ENCODE results near the gene CP.
"Not testable (repeated sequence)": the region's sequence is repeated elsewhere in the genome, so short reads cannot be mapped to it uniquely, and the experiment has no call there.

The CP gene

GRCh38 chr3:149243540-149243939 lies 21.9 kb upstream of the CP start:
- in situ Hi-C loops (cut with MboI; ENCODE audit: low sequenced_read_pairs), result no loop called here
- Histone ChIP-seq H3K27me3 (ENCODE audit: low read depth) (no peaks in the 10 kb centered on the region), H3K9me3 (no peaks in the 10 kb centered on the region), H3K4me1 (peaks cover 33% of the 10 kb centered on the region), H3K36me3 (replicated peaks) (no peaks in the 10 kb centered on the region), H3K4me3 (no peak overlapping the region)
- no peak for DNase-seq (ENCODE audit: low spot score in 2 of 2)

- Histone ChIP-seq H3K36me3 (replicated peaks) (no peaks in the 10 kb centered on the region), H3K9me3 (no peaks in the 10 kb centered on the region), H3K4me3 (no peak overlapping the region), H3K4me1 (peaks cover 10% of the 10 kb centered on the region), H3K27me3 (ENCODE audit: low read depth) (no peaks in the 10 kb centered on the region)
- in situ Hi-C loops (cut with MboI; ENCODE audit: low sequenced_read_pairs), result no loop called here
- peak; percentile 45 to 69 for DNase-seq (ENCODE audit: low spot score in 2 of 2)
These were observed 17.8 kb upstream of the CP start for GRCh38 chr3:149239357-149239936.

GRCh38 chr3:149238268-149238667 lies 16.6 kb upstream of the CP start:
- DNase-seq (ENCODE audit: low spot score in 2 of 2); H3K4me1 ChIP-seq: not testable (repeated sequence)

GRCh38 chr3:149235599-149236424 lies 14.2 kb upstream of the CP start:
- Histone ChIP-seq H3K4me3 (no peak overlapping the region), H3K9me3 (no peaks in the 10 kb centered on the region), H3K36me3 (replicated peaks) (no peaks in the 10 kb centered on the region), H3K27me3 (ENCODE audit: low read depth) (no peaks in the 10 kb centered on the region), H3K4me1 (peaks cover 16% of the 10 kb centered on the region)
- no peak for DNase-seq (ENCODE audit: low spot score in 2 of 2)
- in situ Hi-C loops (cut with MboI; ENCODE audit: low sequenced_read_pairs), result no loop called here

More at GRCh38 chr3:149238268-149238667, 16.6 kb upstream of the CP start:
- H3K27me3 ChIP-seq (ENCODE audit: low read depth); H3K36me3 ChIP-seq (replicated peaks); H3K4me3 ChIP-seq; in situ Hi-C loops (cut with MboI; ENCODE audit: low sequenced_read_pairs); H3K9me3 ChIP-seq: not testable (repeated sequence)

GRCh38 chr3:149234671-149235245 lies 13.1 kb upstream of the CP start:
- in situ Hi-C loops (cut with MboI; ENCODE audit: low sequenced_read_pairs), result no loop called here
- Histone ChIP-seq H3K36me3 (replicated peaks) (no peaks in the 10 kb centered on the region), H3K4me1 (peaks cover 16% of the 10 kb centered on the region), H3K27me3 (ENCODE audit: low read depth) (no peaks in the 10 kb centered on the region), H3K4me3 (no peak overlapping the region), H3K9me3 (no peaks in the 10 kb centered on the region)
- no peak for DNase-seq (ENCODE audit: low spot score in 2 of 2)

- Histone ChIP-seq H3K36me3 (replicated peaks) (no peaks in the 10 kb centered on the region), H3K9me3 (no peaks in the 10 kb centered on the region), H3K4me1 (peaks cover 19% of the 10 kb centered on the region), H3K4me3 (no peak overlapping the region), H3K27me3 (ENCODE audit: low read depth) (no peaks in the 10 kb centered on the region)
- DNase-seq (ENCODE audit: low spot score in 2 of 2), result no peak
- in situ Hi-C loops (cut with MboI; ENCODE audit: low sequenced_read_pairs), result no loop called here
These were observed 11.7 kb upstream of the CP start for GRCh38 chr3:149233323-149233722.

- in situ Hi-C loops (cut with MboI; ENCODE audit: low sequenced_read_pairs), result no loop called here
- Histone ChIP-seq H3K27me3 (ENCODE audit: low read depth) (no peaks in the 10 kb centered on the region), H3K36me3 (replicated peaks) (no peaks in the 10 kb centered on the region), H3K4me3 (no peak overlapping the region), H3K9me3 (no peaks in the 10 kb centered on the region), H3K4me1 (peaks cover 19% of the 10 kb centered on the region)
- DNase-seq (ENCODE audit: low spot score in 2 of 2), result no peak
These were observed 10.2 kb upstream of the CP start for GRCh38 chr3:149231871-149232270.

- no peaks in the 10 kb centered on the region for H3K27me3 ChIP-seq (ENCODE audit: low read depth)
- H3K4me3 ChIP-seq, result no peak overlapping the region
- no peak for DNase-seq (ENCODE audit: low spot score in 2 of 2)
- in situ Hi-C loops (cut with MboI; ENCODE audit: low sequenced_read_pairs), result no loop called here
- no peaks in the 10 kb centered on the region for H3K36me3 ChIP-seq (replicated peaks)
- H3K4me1 ChIP-seq, result peaks cover 11% of the 10 kb centered on the region
- no peaks in the 10 kb centered on the region for H3K9me3 ChIP-seq
These were observed 6.1 kb upstream of the CP start for GRCh38 chr3:149227591-149228268.

- Histone ChIP-seq H3K4me3 (no peak overlapping the region), H3K4me1 (peaks cover 17% of the 10 kb centered on the region), H3K9me3 (no peaks in the 10 kb centered on the region), H3K27me3 (ENCODE audit: low read depth) (no peaks in the 10 kb centered on the region), H3K36me3 (replicated peaks) (no peaks in the 10 kb centered on the region)
- DNase-seq (ENCODE audit: low spot score in 2 of 2), result no peak
- in situ Hi-C loops (cut with MboI; ENCODE audit: low sequenced_read_pairs), result no loop called here
These were observed 5.1 kb upstream of the CP start for GRCh38 chr3:149226776-149227175.

GRCh38 chr3:149224736-149225594 lies 3.3 kb upstream of the CP start:
- in situ Hi-C loops (cut with MboI; ENCODE audit: low sequenced_read_pairs), result no loop called here
- no peak for DNase-seq (ENCODE audit: low spot score in 2 of 2)
- H3K4me1 ChIP-seq, result peaks cover 29% of the 10 kb centered on the region
- no peaks in the 10 kb centered on the region for H3K36me3 ChIP-seq (replicated peaks)
- H3K9me3 ChIP-seq, result no peaks in the 10 kb centered on the region
- H3K27me3 ChIP-seq (ENCODE audit: low read depth), result no peaks in the 10 kb centered on the region
- no peak overlapping the region for H3K4me3 ChIP-seq

GRCh38 chr3:149223461-149223820 lies 1.8 kb upstream of the CP start:
- in situ Hi-C loops (cut with MboI; ENCODE audit: low sequenced_read_pairs), result no loop called here
- no peaks in the 10 kb centered on the region for H3K9me3 ChIP-seq
- H3K4me1 ChIP-seq, result peaks cover 19% of the 10 kb centered on the region
- H3K4me3 ChIP-seq, result no peak overlapping the region
- no peak for DNase-seq (ENCODE audit: low spot score in 2 of 2)
- H3K27me3 ChIP-seq (ENCODE audit: low read depth), result no peaks in the 10 kb centered on the region
- no peaks in the 10 kb centered on the region for H3K36me3 ChIP-seq (replicated peaks)

GRCh38 chr3:149219380-149220121 lies 2.1 kb downstream of the CP start:
- DNase-seq (ENCODE audit: low spot score in 2 of 2); in situ Hi-C loops (cut with MboI; ENCODE audit: low sequenced_read_pairs): not testable (repeated sequence)

GRCh38 chr3:149217347-149217746 lies 4.3 kb downstream of the CP start:
- DNase-seq (ENCODE audit: low spot score in 2 of 2), result no peak
- H3K4me3 ChIP-seq, result no peak overlapping the region
- H3K27me3 ChIP-seq (ENCODE audit: low read depth), result no peaks in the 10 kb centered on the region
- H3K36me3 ChIP-seq (replicated peaks), result no peaks in the 10 kb centered on the region
- in situ Hi-C loops (cut with MboI; ENCODE audit: low sequenced_read_pairs), result no loop called here
- peaks cover 20% of the 10 kb centered on the region for H3K4me1 ChIP-seq
- H3K9me3 ChIP-seq, result no peaks in the 10 kb centered on the region

More at GRCh38 chr3:149219380-149220121, 2.1 kb downstream of the CP start:
- H3K36me3 ChIP-seq (replicated peaks); H3K27me3 ChIP-seq (ENCODE audit: low read depth); H3K9me3 ChIP-seq; H3K4me3 ChIP-seq: not testable (repeated sequence)
- H3K4me1 ChIP-seq, result peaks cover 24% of the 10 kb centered on the region
